ENCODE results near the gene KRT2.

- TF ChIP-seq POLR2AphosphoS5 (IDR thresholded peaks at IDR 0.05; ENCODE audit: low read length) (no peak), POLR2A (IDR thresholded peaks at IDR 0.05; ENCODE audit: low read depth, low read length) (no peak)
Observed at GRCh38 chr12:52627395-52628110, 24.5 kb downstream of the KRT2 start.

Measured in GM12878 (cell line).